Endothelial cell of umbilical vein (primary cell): ENCODE data around the gene STK39. TPM values are rescaled to one million over a fixed set of nuclear protein-coding genes. Genes with fewer than 3 reads are reported as not detected.

ENCODE experiments used
- BruUV-seq: library from RNA; stranded (reverse); fragments of 400-500 nt; replicated peaks from 2 replicates; lab custom pipeline; 2021; lab: Mats Ljungman, UMichigan
- CTCF ChIA-PET: fragments of 300-600, 350-600 bp; sonication (Branson Sonifier 250); formaldehyde crosslinking; loops from one replicate; lab custom pipeline; 2021; ENCODE audit warnings: antibody characterized with exemption, inconsistent platforms; lab: Charles Lee
- POLR2A ChIA-PET: fragments of 300-600, 350-600 bp; sonication (Branson Sonifier 250); formaldehyde crosslinking; loops from one replicate; lab custom pipeline; 2021; ENCODE audit warnings: antibody characterized with exemption, inconsistent platforms; lab: Charles Lee
- DNase-seq: peaks from one replicate; pipeline ENCODE4 v3.0.0-alpha.2; 2011; ENCODE audit warnings: low read depth, low spot score
- FAIRE-seq: peaks from 2 replicates; lab custom pipeline; 2011; peaks lifted over from hg19 to GRCh38; lab: Jason Lieb, UNC
- H2AFZ ChIP-seq: 2 replicates; pipeline ENCODE4 v1.6.0; 2012; ENCODE audit warnings: low read depth, low read length, control low read depth, inconsistent platforms
- H3K27ac ChIP-seq: 2 replicates; pipeline ENCODE4 v1.5.1; 2011; ENCODE audit warnings: low read depth, mild to moderate bottlenecking, control low read depth, low read length, moderate library complexity; ENCODE audit not compliant: insufficient read depth
- H3K27me3 ChIP-seq, 2 experiments: 2 replicates each; pipeline versions ENCODE4 v1.6.0 to v1.6.1; 2011; ENCODE audit warnings: low read length in 2 of 2, mixed read lengths in 1 of 2; ENCODE audit not compliant: control insufficient read depth in 2 of 2, insufficient read depth in 2 of 2
- H3K36me3 ChIP-seq, 2 experiments: 2 replicates in 1 of 2; 3 replicates in 1 of 2; pipeline ENCODE4 v1.5.1; 2011; ENCODE audit warnings: low read length in 2 of 2, mild to moderate bottlenecking in 1 of 2, moderate library complexity in 1 of 2; ENCODE audit not compliant: control insufficient read depth in 2 of 2, insufficient read depth in 2 of 2; ENCODE audit errors: extremely low read depth in 1 of 2
- H3K4me1 ChIP-seq: 3 replicates; pipeline ENCODE4 v1.5.1; 2011; ENCODE audit warnings: mild to moderate bottlenecking, low read length; ENCODE audit not compliant: control insufficient read depth, insufficient read depth; ENCODE audit errors: extremely low read depth
- H3K4me2 ChIP-seq: 2 replicates; pipeline ENCODE4 v1.6.1; 2011; ENCODE audit warnings: low read length, control low read depth, mixed read lengths; ENCODE audit not compliant: insufficient read depth
- H3K4me3 ChIP-seq, 3 experiments: fragments of 200-600 bp in 1 of 3; sonication (generic), shearing (Covaris generic) in 1 of 3; replicated peaks in 1 of 3; 2 replicates each; pipeline ENCODE4 v1.5.1; 2011 to 2016; ENCODE audit warnings: control low read depth in 3 of 3, low read length in 3 of 3, mild to moderate bottlenecking in 2 of 3, inconsistent platforms in 1 of 3, low read depth in 1 of 3, moderate library complexity in 1 of 3; ENCODE audit not compliant: insufficient read depth in 1 of 3
- H3K79me2 ChIP-seq: 2 replicates; pipeline ENCODE4 v1.6.0; 2012; ENCODE audit warnings: low read length, inconsistent platforms; ENCODE audit not compliant: control insufficient read depth, insufficient read depth
- H3K9ac ChIP-seq: replicated peaks from 2 replicates; pipeline ENCODE3; 2011; ENCODE audit warnings: low read length, control low read depth; ENCODE audit not compliant: insufficient read depth; ENCODE audit errors: extremely low read depth
- H3K9me1 ChIP-seq: replicated peaks from 3 replicates; pipeline ENCODE4 v1.6.0; 2011; ENCODE audit warnings: mild to moderate bottlenecking, low read length; ENCODE audit not compliant: control insufficient read depth, insufficient read depth; ENCODE audit errors: extremely low read depth
- H3K9me3 ChIP-seq: replicated peaks from 2 replicates; pipeline ENCODE4 v1.5.1; 2012; ENCODE audit warnings: low read length, inconsistent platforms; ENCODE audit not compliant: control insufficient read depth, insufficient read depth
- H4K20me1 ChIP-seq: replicated peaks from 2 replicates; pipeline ENCODE3; 2011; ENCODE audit warnings: mild to moderate bottlenecking, low read length; ENCODE audit not compliant: control insufficient read depth, insufficient read depth; ENCODE audit errors: extremely low read depth
- CTCF ChIP-seq, 2 donors: IDR thresholded peaks; 1 replicate in 1 of 2; 2 replicates in 1 of 2; pipeline ENCODE4 v1.5.1; 2011; ENCODE audit warnings: low read length in 2 of 2, mild to moderate bottlenecking in 2 of 2, moderate library complexity in 2 of 2, control low read depth in 1 of 2, inconsistent platforms in 1 of 2, low read depth in 1 of 2; ENCODE audit not compliant: insufficient read depth in 1 of 2; ENCODE audit errors: extremely low read depth in 1 of 2
- EZH2 ChIP-seq: IDR thresholded peaks from 2 replicates; pipeline ENCODE4 v1.6.1; 2012; ENCODE audit warnings: borderline replicate concordance, low read depth, mild to moderate bottlenecking, moderate library complexity, low read length, inconsistent platforms; ENCODE audit not compliant: severe bottlenecking
- FOS ChIP-seq: IDR thresholded peaks from 2 replicates; pipeline ENCODE4 v1.6.1; 2011; ENCODE audit warnings: mild to moderate bottlenecking, low read length, moderate library complexity, borderline replicate concordance; ENCODE audit not compliant: insufficient read depth
- GATA2 ChIP-seq: IDR thresholded peaks from 2 replicates; pipeline ENCODE4 v1.7.0; 2011; ENCODE audit warnings: low read depth, mild to moderate bottlenecking, moderate library complexity, mixed read lengths, low read length; ENCODE audit not compliant: insufficient read length, insufficient read depth
- JUN ChIP-seq: IDR thresholded peaks from 2 replicates; pipeline ENCODE4 v1.6.1; 2011; ENCODE audit warnings: borderline replicate concordance, low read depth; ENCODE audit not compliant: insufficient read length, insufficient read depth
- MAX ChIP-seq: IDR thresholded peaks from 2 replicates; pipeline ENCODE4 v1.6.1; 2011; ENCODE audit not compliant: insufficient read depth, insufficient read length
- MYC ChIP-seq: IDR thresholded peaks from one replicate; pipeline ENCODE4 v1.6.1; 2011; ENCODE audit warnings: mild to moderate bottlenecking, low read depth, low read length
- POLR2A ChIP-seq: IDR thresholded peaks from 2 replicates; pipeline ENCODE4 v1.6.1; 2012; ENCODE audit warnings: low read depth, mild to moderate bottlenecking, control low read depth, low read length
- POLR2AphosphoS5 ChIP-seq: IDR thresholded peaks from 2 replicates; pipeline ENCODE4 v1.6.1; 2012; ENCODE audit warnings: low read depth, mild to moderate bottlenecking, control low read depth, low read length, moderate library complexity; ENCODE audit not compliant: insufficient read depth
- dilution Hi-C: fragments of 300-500 bp; cut with MboI; formaldehyde crosslinking; loops from one replicate; pipeline ENCODE4 v1.15.0; 2019; ENCODE audit warnings: low sequenced_read_pairs; ENCODE audit not compliant: extremely low pct_ligation_motif_present
- intact Hi-C: fragments of 100-400 bp; cut with micrococcal nuclease; formaldehyde crosslinking; loops from one replicate; pipeline ENCODE4 v1.10.0; 2022
- polyA plus RNA-seq, 4 experiments: library from polyadenylated mRNA; depleted of rRNA in 3 of 4; stranded (reverse) in 3 of 4; unstranded in 1 of 4; fragments of >200 nt; gene quantifications; 2 replicates each; pipeline versions ENCODE4 v1.2.1 to v1.2.3, GENCODE V29; 2011 to 2012; ENCODE audit warnings: missing spikeins in 1 of 4
- total RNA-seq: library from RNA; stranded (reverse); gene quantifications from 2 replicates; pipeline ENCODE4 v1.2.3, GENCODE V29; 2021

STK39 gene
- total and polyA plus RNA-seq, 2 donors (not counting 3 experiments of a cell fraction or from before 2014, with no cell fraction given): 4.6 to 13.1 TPM

GRCh38 chr2:168105127-168105683 lies 142.2 kb downstream of the STK39 start:
- DNase-seq (no peak), FAIRE-seq (no peak)
- no TSS peak for BruUV-seq
- no peak overlapping the region for H3K27ac ChIP-seq
- H3K79me2 ChIP-seq: no peaks in the 10 kb centered on the region
- POLR2A ChIA-PET: no interaction called here
- no peak overlapping the region for H3K4me3 ChIP-seq
- no peaks in the 10 kb centered on the region for H3K9me3 ChIP-seq
- dilution Hi-C loops: no loop called here
- H3K27me3 ChIP-seq: no peaks in the 10 kb centered on the region
- H3K9me1 ChIP-seq: no peaks in the 10 kb centered on the region
- no peak overlapping the region for H2AFZ ChIP-seq
- H3K4me2 ChIP-seq: no peak overlapping the region
- peaks cover 7% of the 10 kb centered on the region for H3K4me1 ChIP-seq
- intact Hi-C loops: no loop called here
- no peaks in the 10 kb centered on the region for H4K20me1 ChIP-seq
- H3K9ac ChIP-seq: no peak overlapping the region
- CTCF ChIA-PET: interaction anchor here (7.0 kb wide), 1 partner anchor 13 kb away, joined by 86 read pairs; no protein-coding TSS in a partner anchor
- no peak for TF ChIP-seq POLR2A
- TF ChIP-seq MAX: no peak
- no peak for TF ChIP-seq POLR2AphosphoS5
- TF ChIP-seq EZH2: no peak
- no peak for TF ChIP-seq GATA2
- TF ChIP-seq CTCF (IDR thresholded peaks at IDR 0.05; ENCODE audit: extremely low read depth in 1 of 2, insufficient read depth in 1 of 2, low read depth in 1 of 2, low read length in 2 of 2): no peak
- TF ChIP-seq MYC: no peak
- no peak for TF ChIP-seq JUN
- no peak for TF ChIP-seq FOS
- no peaks in the 10 kb centered on the region for H3K36me3 ChIP-seq
